Measurements from ENCODE around the gene CARM1. TPM values are rescaled to one million over a fixed set of nuclear protein-coding genes. Genes with fewer than 3 reads are reported as not detected.

Gene CARM1
- total and polyA plus RNA-seq, 2 of the 13 experiments (the other 11 are each of a cell fraction or from before 2014, with no cell fraction given), result 27.6 to 55.8 TPM

DNA sequence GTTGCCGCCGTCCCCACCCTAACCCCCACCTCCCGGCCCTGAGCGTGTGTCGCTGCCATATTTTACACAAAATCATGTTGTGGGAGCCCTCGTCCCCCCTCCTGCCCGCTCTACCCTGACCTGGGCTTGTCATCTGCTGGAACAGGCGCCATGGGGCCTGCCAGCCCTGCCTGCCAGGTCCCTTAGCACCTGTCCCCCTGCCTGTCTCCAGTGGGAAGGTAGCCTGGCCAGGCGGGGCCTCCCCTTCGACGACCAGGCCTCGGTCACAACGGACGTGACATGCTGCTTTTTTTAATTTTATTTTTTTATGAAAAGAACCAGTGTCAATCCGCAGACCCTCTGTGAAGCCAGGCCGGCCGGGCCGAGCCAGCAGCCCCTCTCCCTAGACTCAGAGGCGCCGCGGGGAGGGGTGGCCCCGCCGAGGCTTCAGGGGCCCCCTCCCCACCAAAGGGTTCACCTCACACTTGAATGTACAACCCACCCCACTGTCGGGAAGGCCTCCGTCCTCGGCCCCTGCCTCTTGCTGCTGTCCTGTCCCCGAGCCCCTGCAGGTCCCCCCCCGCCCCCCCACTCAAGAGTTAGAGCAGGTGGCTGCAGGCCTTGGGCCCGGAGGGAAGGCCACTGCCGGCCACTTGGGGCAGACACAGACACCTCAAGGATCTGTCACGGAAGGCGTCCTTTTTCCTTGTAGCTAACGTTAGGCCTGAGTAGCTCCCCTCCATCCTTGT, 50.7 kb downstream of the CARM1 start:
- BruUV-seq (replicated peaks), result TSS peak; percentile 34
- intact Hi-C loops (cut with micrococcal nuclease; ENCODE audit: unreplicated experiment), result loop anchor here (10.0 kb wide), 1 partner anchor 47 kb away; the partner anchor contains the start of gene CARM1
- no peak overlapping the region for H3K9ac ChIP-seq (ENCODE audit: insufficient read depth, low read depth, low read length)
- FAIRE-seq, result no peak
- H3K79me2 ChIP-seq (ENCODE audit: insufficient read depth, low read length), result no peaks in the 10 kb centered on the region
- H3K9me3 ChIP-seq (ENCODE audit: low read length), result no peaks in the 10 kb centered on the region
- no peak overlapping the region for H3K4me2 ChIP-seq (ENCODE audit: low read depth, low read length)
- CTCF ChIA-PET (ENCODE audit: low intra/inter-chr PET ratio, low total read pairs), result no interaction called here
- POLR2A ChIA-PET, result no interaction called here
- H3K4me1 ChIP-seq (ENCODE audit: insufficient read depth, low read length), result peaks cover 3% of the 10 kb centered on the region
- no peak overlapping the region for H3K27ac ChIP-seq (ENCODE audit: extremely low read length, insufficient read depth, low read length)
- no peaks in the 10 kb centered on the region for H4K20me1 ChIP-seq (ENCODE audit: insufficient read depth, low read length)
- H3K4me3 ChIP-seq (replicated peaks in 1 of 3; ENCODE audit: insufficient read depth in 1 of 3, low read depth in 2 of 3, low read length in 3 of 3), result no peak overlapping the region
- in situ Hi-C loops (cut with HindIII; ENCODE audit: extremely low pct_ligation_motif_present, low pct_unique_long_range_greater_than_20kb), result no loop called here
- no peaks in the 10 kb centered on the region for H3K27me3 ChIP-seq (ENCODE audit: control insufficient read depth in 1 of 2, insufficient read depth in 2 of 2, low read length in 2 of 2)
- DNase-seq (ENCODE audit: low spot score), result no peak
- WGBS (ENCODE audit: low lambda C conversion rate), result 98% methylated on average over 33 of the region's 33 CpGs
- peak; percentile 9; the same call in 2 of the 3 replicates for ATAC-seq
- H3K36me3 ChIP-seq (replicated peaks in 1 of 2; ENCODE audit: control insufficient read depth in 1 of 2, insufficient read depth in 2 of 2, low read length in 2 of 2), result peaks cover 30 to 40% of the 10 kb centered on the region in 2 experiments; a peak in 4 of 5 replicates
- no peak overlapping the region for H2AFZ ChIP-seq (ENCODE audit: low read length)
- TF ChIP-seq POLR2A (IDR thresholded peaks at IDR 0.05; ENCODE audit: insufficient read depth in 1 of 2, low read depth in 2 of 2, low read length in 2 of 2) (peak in 1 of 2 experiments; percentile 24; a peak in 1 of 4 replicates), NKX3-1 (CRISPR knock-in tag; IDR thresholded peaks at IDR 0.05) (no peak), REL (CRISPR knock-in tag; conservative IDR thresholded peaks at IDR 0.05) (no peak), NR2F2 (IDR thresholded peaks at IDR 0.05; ENCODE audit: borderline replicate concordance, low read depth) (no peak), RBFOX2 (IDR thresholded peaks at IDR 0.05; ENCODE audit: low read depth, low read length) (peak; percentile 48), STAT5B (CRISPR knock-in tag; IDR thresholded peaks at IDR 0.05) (no peak), IRF2 (CRISPR knock-in tag; IDR thresholded peaks at IDR 0.05) (no peak), AGO2 (optimal IDR thresholded peaks at IDR 0.05; ENCODE audit: low read depth, low read length) (peak; percentile 66), POLR2G (IDR thresholded peaks at IDR 0.05; ENCODE audit: low read depth, low read length) (0 out of 2 replicates have a peak, but pooled peaks have one; percentile 44), SP5 (CRISPR knock-in tag; IDR thresholded peaks at IDR 0.05; ENCODE audit: borderline replicate concordance, low read depth) (no peak), AGO1 (IDR thresholded peaks at IDR 0.05; ENCODE audit: low read depth, low read length, poor library complexity, severe bottlenecking) (peak; percentile 63), RFX3 (CRISPR knock-in tag; IDR thresholded peaks at IDR 0.05) (no peak), RARG (CRISPR knock-in tag; IDR thresholded peaks at IDR 0.05; ENCODE audit: low read depth) (no peak), RAD51 (IDR thresholded peaks at IDR 0.05; ENCODE audit: borderline replicate concordance) (no peak), JUNB (CRISPR knock-in tag; IDR thresholded peaks at IDR 0.05; ENCODE audit: borderline replicate concordance) (no peak), ELF1 (CRISPR knock-in tag; IDR thresholded peaks at IDR 0.05) (no peak)
- TF ChIP-seq, protein P1, sequence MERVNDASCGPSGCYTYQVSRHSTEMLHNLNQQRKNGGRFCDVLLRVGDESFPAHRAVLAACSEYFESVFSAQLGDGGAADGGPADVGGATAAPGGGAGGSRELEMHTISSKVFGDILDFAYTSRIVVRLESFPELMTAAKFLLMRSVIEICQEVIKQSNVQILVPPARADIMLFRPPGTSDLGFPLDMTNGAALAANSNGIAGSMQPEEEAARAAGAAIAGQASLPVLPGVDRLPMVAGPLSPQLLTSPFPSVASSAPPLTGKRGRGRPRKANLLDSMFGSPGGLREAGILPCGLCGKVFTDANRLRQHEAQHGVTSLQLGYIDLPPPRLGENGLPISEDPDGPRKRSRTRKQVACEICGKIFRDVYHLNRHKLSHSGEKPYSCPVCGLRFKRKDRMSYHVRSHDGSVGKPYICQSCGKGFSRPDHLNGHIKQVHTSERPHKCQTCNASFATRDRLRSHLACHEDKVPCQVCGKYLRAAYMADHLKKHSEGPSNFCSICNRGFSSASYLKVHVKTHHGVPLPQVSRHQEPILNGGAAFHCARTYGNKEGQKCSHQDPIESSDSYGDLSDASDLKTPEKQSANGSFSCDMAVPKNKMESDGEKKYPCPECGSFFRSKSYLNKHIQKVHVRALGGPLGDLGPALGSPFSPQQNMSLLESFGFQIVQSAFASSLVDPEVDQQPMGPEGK (CRISPR knock-in tag; IDR thresholded peaks at IDR 0.05), result no peak
